ENCODE measurements around the gene GP1BA. TPM values are rescaled to one million over a fixed set of nuclear protein-coding genes. Genes with fewer than 3 reads are reported as not detected.
A peak's percentile ranks its signal among the peaks of the same experiment; 100 is the strongest.

Gene GP1BA
- total and polyA plus RNA-seq, 10 of the 15 experiments (the other 5 are each of a cell fraction or from before 2014, with no cell fraction given) = 0.04 to 0.67 (median 0.28) TPM; not detected in 1

GRCh38 chr17:4967539-4968485 lies 35.7 kb downstream of the GP1BA start, which contains the start of gene SPAG7 (continued):
- TF ChIP-seq LARP7 (IDR thresholded peaks at IDR 0.05) (peak; percentile 72), MLLT1 (IDR thresholded peaks at IDR 0.05) (0 out of 2 replicates have a peak, but pooled peaks have one; percentile 28), STAT1 (conservative IDR thresholded peaks at IDR 0.05) (no peak), GATAD2B (conservative IDR thresholded peaks at IDR 0.05; ENCODE audit: low read depth) (peak; percentile 76), ZBTB4 (CRISPR knock-in tag; IDR thresholded peaks at IDR 0.05) (no peak), FOXM1 (IDR thresholded peaks at IDR 0.05; ENCODE audit: low read depth, low read length) (no peak; the same call in 1 of the 2 replicates), PML (IDR thresholded peaks at IDR 0.05; ENCODE audit: low read length) (peak; percentile 93), BRCA1 (IDR thresholded peaks at IDR 0.05; ENCODE audit: low read depth, low read length) (no peak), NKRF (conservative IDR thresholded peaks at IDR 0.05) (peak; percentile 90), HDAC6 (IDR thresholded peaks at IDR 0.05; ENCODE audit: unreplicated experiment) (no peak), SRF (IDR thresholded peaks at IDR 0.05; ENCODE audit: low read depth in 2 of 2, low read length in 2 of 2) (peak; percentile 66 to 95), CREB1 (IDR thresholded peaks at IDR 0.05; ENCODE audit: low read depth) (no peak; the same call in 1 of the 2 replicates), POLR2AphosphoS5 (IDR thresholded peaks at IDR 0.05; ENCODE audit: low read length) (peak; percentile 89), BACH1 (IDR thresholded peaks at IDR 0.05; ENCODE audit: borderline replicate concordance) (0 out of 2 replicates have a peak, but pooled peaks have one; percentile 38), POLR2AphosphoS2 (IDR thresholded peaks at IDR 0.05; ENCODE audit: low read depth, low read length) (0 out of 2 replicates have a peak, but pooled peaks have one; percentile 87), RFX5 (IDR thresholded peaks at IDR 0.05; ENCODE audit: low read depth, low read length) (no peak), ZBTB33 (IDR thresholded peaks at IDR 0.05) (no peak), MTA2 (IDR thresholded peaks at IDR 0.05; ENCODE audit: low read depth) (peak; percentile 36; the same call in 1 of the 2 replicates), GABPA (IDR thresholded peaks at IDR 0.05; ENCODE audit: low read depth) (peak; percentile 18; the same call in 1 of the 2 replicates)
